H1 (cell line): Measurements from ENCODE around the gene RCC1. TPM values are rescaled to one million over a fixed set of nuclear protein-coding genes. Genes with fewer than 3 reads are reported as not detected.

Source experiments
- CTCF ChIA-PET: fragments of 300-600 bp; sonication (Branson Sonifier 250); formaldehyde crosslinking; loops from one replicate; lab custom pipeline; 2021; ENCODE audit not compliant: partially characterized antibody; lab: Charles Lee
- POLR2A ChIA-PET: fragments of 300-600 bp; sonication (Branson Sonifier 250); formaldehyde crosslinking; loops from one replicate; lab custom pipeline; 2021; ENCODE audit warnings: inconsistent platforms; ENCODE audit not compliant: partially characterized antibody; lab: Charles Lee
- DNase-seq, 2 experiments: peaks; one replicate each; pipeline versions ENCODE4 v3.0.0 to v3.0.0-alpha.2; 2010 to 2022; ENCODE audit warnings: low spot score in 2 of 2, low read depth in 1 of 2, mixed read lengths in 1 of 2
- FAIRE-seq: peaks from 2 replicates; lab custom pipeline; 2011; peaks lifted over from hg19 to GRCh38; lab: Jason Lieb, UNC
- H2AFZ ChIP-seq: 2 replicates; pipeline ENCODE4 v1.8.1; 2012; ENCODE audit warnings: low read length, inconsistent platforms
- H2AK5ac ChIP-seq: 2 replicates; pipeline ENCODE4 v1.6.1; 2013; ENCODE audit warnings: low read depth, low read length
- H2BK120ac ChIP-seq: replicated peaks from 2 replicates; pipeline ENCODE3; 2013; ENCODE audit warnings: low read depth, low read length, inconsistent platforms
- H2BK12ac ChIP-seq: 2 replicates; pipeline ENCODE4 v1.6.1; 2013; ENCODE audit warnings: low read depth, low read length
- H2BK15ac ChIP-seq: 2 replicates; pipeline ENCODE4 v1.6.1; 2013; ENCODE audit warnings: low read length
- H2BK20ac ChIP-seq: 2 replicates; pipeline ENCODE4 v1.6.1; 2013; ENCODE audit warnings: low read length
- H2BK5ac ChIP-seq: 2 replicates; pipeline ENCODE4 v1.6.1; 2013; ENCODE audit warnings: low read depth, low read length
- H3K14ac ChIP-seq: 2 replicates; pipeline ENCODE4 v1.6.1; 2013; ENCODE audit warnings: inconsistent platforms; ENCODE audit not compliant: insufficient read length
- H3K18ac ChIP-seq: 2 replicates; pipeline ENCODE4 v1.6.1; 2013; ENCODE audit warnings: low read length; ENCODE audit errors: extremely low read depth
- H3K23ac ChIP-seq: 2 replicates; pipeline ENCODE4 v1.6.1; 2013; ENCODE audit warnings: inconsistent platforms; ENCODE audit not compliant: insufficient read length
- H3K23me2 ChIP-seq: 2 replicates; pipeline ENCODE4 v1.6.1; 2013; ENCODE audit warnings: low read depth, low read length
- H3K27ac ChIP-seq: 2 replicates; pipeline ENCODE4 v1.6.1; 2011; ENCODE audit warnings: low read depth, low read length, inconsistent platforms
- H3K27me3 ChIP-seq, 4 experiments: replicated peaks in 1 of 4; 1 replicate in 1 of 4; 2 replicates in 3 of 4; pipeline versions ENCODE4 v1.6.1 to v1.8.1; 2011 to 2013; ENCODE audit warnings: low read length in 3 of 4, mild to moderate bottlenecking in 3 of 4, inconsistent platforms in 2 of 4, mixed read lengths in 2 of 4, moderate library complexity in 1 of 4; ENCODE audit not compliant: control insufficient read depth in 3 of 4, insufficient read depth in 3 of 4; ENCODE audit errors: extremely low read depth in 1 of 4
- H3K36me3 ChIP-seq, 4 experiments: 2 replicates each; pipeline versions ENCODE4 v1.6.1 to v1.8.1; 2011 to 2013; ENCODE audit warnings: mild to moderate bottlenecking in 4 of 4, low read length in 3 of 4, moderate library complexity in 2 of 4, control low read depth in 1 of 4, inconsistent platforms in 1 of 4; ENCODE audit not compliant: insufficient read depth in 4 of 4, control insufficient read depth in 2 of 4
- H3K4ac ChIP-seq: replicated peaks from 2 replicates; pipeline ENCODE3; 2013; ENCODE audit warnings: low read length, low read depth, mixed read lengths, inconsistent platforms; ENCODE audit not compliant: insufficient read length
- H3K4me1 ChIP-seq, 4 experiments: replicated peaks in 1 of 4; 1 replicate in 1 of 4; 2 replicates in 3 of 4; pipeline versions ENCODE4 v1.6.1 to v1.8.1; 2011 to 2013; ENCODE audit warnings: low read length in 3 of 4, inconsistent platforms in 2 of 4, mixed read lengths in 1 of 4; ENCODE audit not compliant: insufficient read depth in 4 of 4, control insufficient read depth in 3 of 4
- H3K4me2 ChIP-seq, 2 experiments: 2 replicates each; pipeline versions ENCODE4 v1.6.1 to v1.8.1; 2011 to 2013; ENCODE audit warnings: low read depth in 2 of 2, low read length in 2 of 2, control low read depth in 1 of 2, inconsistent platforms in 1 of 2, mild to moderate bottlenecking in 1 of 2; ENCODE audit not compliant: insufficient read depth in 1 of 2
- H3K4me3 ChIP-seq, 4 experiments: fragments of 200-600, 300-600 bp in 1 of 4; sonication (generic), shearing (Covaris generic), sonication (Bioruptor Twin) in 1 of 4; 2 replicates each; pipeline versions ENCODE4 v1.5.1 to v1.8.1; 2011 to 2016; ENCODE audit warnings: low read length in 4 of 4, low read depth in 3 of 4, control low read depth in 2 of 4, inconsistent platforms in 2 of 4, mild to moderate bottlenecking in 2 of 4, mixed read lengths in 1 of 4, moderate library complexity in 1 of 4; ENCODE audit not compliant: insufficient read depth in 2 of 4; ENCODE audit errors: extremely low read depth in 1 of 4
- H3K56ac ChIP-seq: replicated peaks from 2 replicates; pipeline ENCODE3; 2013; ENCODE audit warnings: low read depth, mild to moderate bottlenecking, mixed read lengths, low read length, inconsistent platforms; ENCODE audit not compliant: insufficient read length
- H3K79me1 ChIP-seq: 2 replicates; pipeline ENCODE4 v1.6.1; 2013; ENCODE audit warnings: low read depth, low read length, control low read depth
- H3K79me2 ChIP-seq, 2 experiments: 2 replicates each; pipeline versions ENCODE4 v1.6.1 to v1.8.1; 2012 to 2013; ENCODE audit warnings: low read length in 2 of 2, mild to moderate bottlenecking in 2 of 2, inconsistent platforms in 1 of 2; ENCODE audit not compliant: insufficient read depth in 2 of 2, control insufficient read depth in 1 of 2
- H3K9ac ChIP-seq, 4 experiments: replicated peaks in 1 of 4; 1 replicate in 1 of 4; 2 replicates in 3 of 4; pipeline versions ENCODE4 v1.6.1 to v1.8.1; 2011 to 2013; ENCODE audit warnings: low read depth in 3 of 4, low read length in 3 of 4, control low read depth in 2 of 4, mild to moderate bottlenecking in 2 of 4, moderate library complexity in 2 of 4, inconsistent platforms in 1 of 4; ENCODE audit errors: extremely low read depth in 1 of 4
- H3K9me3 ChIP-seq, 2 experiments: 2 replicates each; pipeline versions ENCODE4 v1.6.1 to v1.8.1; 2012 to 2013; ENCODE audit warnings: mild to moderate bottlenecking in 2 of 2, moderate library complexity in 2 of 2, control low read depth in 1 of 2, inconsistent platforms in 1 of 2, low read depth in 1 of 2, low read length in 1 of 2, mixed read lengths in 1 of 2; ENCODE audit not compliant: insufficient read depth in 2 of 2
- H4K20me1 ChIP-seq, 2 experiments: replicated peaks in 1 of 2; 2 replicates each; pipeline versions ENCODE3 to v1.8.1; 2011 to 2013; ENCODE audit warnings: inconsistent platforms in 2 of 2, low read length in 2 of 2, mild to moderate bottlenecking in 1 of 2; ENCODE audit not compliant: insufficient read depth in 2 of 2, control insufficient read depth in 1 of 2
- H4K5ac ChIP-seq: 2 replicates; pipeline ENCODE4 v1.6.1; 2013; ENCODE audit warnings: low read length, low read depth, mixed read lengths, inconsistent platforms; ENCODE audit not compliant: insufficient read length
- H4K8ac ChIP-seq: 2 replicates; pipeline ENCODE4 v1.8.0; 2013; ENCODE audit warnings: mild to moderate bottlenecking, moderate library complexity, low read length, inconsistent platforms; ENCODE audit not compliant: insufficient read depth; ENCODE audit errors: extremely low read depth
- H4K91ac ChIP-seq: replicated peaks from 2 replicates; pipeline ENCODE3; 2013; ENCODE audit warnings: low read length, mixed read lengths, inconsistent platforms; ENCODE audit not compliant: insufficient read length
- CBX5 ChIP-seq: fragments of 300-800, 300-1000 bp; sonication (generic); IDR thresholded peaks from 2 replicates; pipeline ENCODE4 v1.7.1; 2016; ENCODE audit warnings: antibody characterized with exemption, low read length, low read depth
- CTBP2 ChIP-seq: IDR thresholded peaks from 2 replicates; pipeline ENCODE4 v1.7.0; 2011; ENCODE audit warnings: borderline replicate concordance, mild to moderate bottlenecking, moderate library complexity, mixed read lengths, low read length; ENCODE audit not compliant: insufficient read depth, insufficient read length
- JUN ChIP-seq: IDR thresholded peaks from 2 replicates; pipeline ENCODE4 v1.6.1; 2011; ENCODE audit warnings: low read depth, mild to moderate bottlenecking, improper control_type of control experiment, low read length
- KDM4A ChIP-seq: IDR thresholded peaks from one replicate; pipeline ENCODE4 v1.7.1; 2012; ENCODE audit warnings: low read depth, mild to moderate bottlenecking, moderate library complexity, low read length, inconsistent platforms; ENCODE audit not compliant: severe bottlenecking
- KDM5A ChIP-seq: fragments of 200-600 bp; IDR thresholded peaks from 2 replicates; pipeline ENCODE4 v1.7.1; 2012; ENCODE audit warnings: mild to moderate bottlenecking, low read length, inconsistent platforms, mixed read lengths
- NRF1 ChIP-seq: IDR thresholded peaks from 2 replicates; pipeline ENCODE4 v1.6.1; 2011; ENCODE audit warnings: mild to moderate bottlenecking, low read depth, low read length, improper control_type of control experiment
- PHF8 ChIP-seq: fragments of 200-600 bp; sonication (generic); conservative IDR thresholded peaks from 2 replicates; pipeline ENCODE4 v1.7.1; 2012; ENCODE audit warnings: low read depth, mild to moderate bottlenecking, inconsistent platforms, low read length, moderate library complexity
- POLR2A ChIP-seq, 2 experiments: IDR thresholded peaks; 1 replicate in 1 of 2; 2 replicates in 1 of 2; pipeline ENCODE4 v1.6.1; 2011; ENCODE audit warnings: low read depth in 2 of 2, low read length in 2 of 2, mild to moderate bottlenecking in 2 of 2; ENCODE audit errors: control extremely low read depth in 1 of 2
- POLR2AphosphoS5 ChIP-seq: IDR thresholded peaks from 2 replicates; pipeline ENCODE4 v1.6.1; 2011; ENCODE audit warnings: low read depth, low read length
- RBBP5 ChIP-seq: IDR thresholded peaks from 2 replicates; pipeline ENCODE4 v1.7.1; 2012; ENCODE audit warnings: low read depth, mild to moderate bottlenecking, inconsistent platforms, low read length, moderate library complexity, borderline replicate concordance
- SIRT6 ChIP-seq: IDR thresholded peaks from one replicate; pipeline ENCODE4 v1.7.1; 2012; ENCODE audit warnings: low read length, inconsistent platforms
- SRF ChIP-seq: IDR thresholded peaks from 2 replicates; pipeline ENCODE4 v1.6.1; 2011; ENCODE audit warnings: mild to moderate bottlenecking, low read depth, low read length, moderate library complexity
- TBP ChIP-seq: IDR thresholded peaks from 2 replicates; pipeline ENCODE4 v1.6.1; 2011; ENCODE audit warnings: low read depth, low read length, improper control_type of control experiment
- TEAD4 ChIP-seq: IDR thresholded peaks from 2 replicates; pipeline ENCODE4 v1.6.1; 2012; ENCODE audit warnings: low read depth, low read length, inconsistent platforms, mixed read lengths
- WGBS, 2 experiments: shearing (Covaris generic) in 1 of 2; methylation state at CpG; one replicate each; pipeline versions ENCODE4 v1.1.6 to v1.1.7; 2013 to 2015; ENCODE audit warnings: low lambda C conversion rate in 2 of 2, mixed read lengths in 2 of 2, inconsistent platforms in 1 of 2, low coverage in 1 of 2, missing lambda C conversion rate in 1 of 2; ENCODE audit not compliant: insufficient replicate concordance in 2 of 2, insufficient coverage in 1 of 2, insufficient read length in 1 of 2; ENCODE audit errors: extremely low coverage in 1 of 2, missing lambda C conversion rate in 1 of 2; 5-methylcytosine and 5-hydroxymethylcytosine counted together
- polyA plus RNA-seq, 7 experiments: library from polyadenylated mRNA; depleted of rRNA in 3 of 7; stranded (reverse) in 5 of 7; unstranded in 2 of 7; fragments of >200 nt in 5 of 7; fragments of 200-250 nt in 2 of 7; gene quantifications; 1 replicate in 5 of 7; 2 replicates in 1 of 7; 4 replicates in 1 of 7; pipeline versions ENCODE4 v1.2.1 to v1.2.3, GENCODE V29; 2011 to 2013; ENCODE audit warnings: missing spikeins in 2 of 7, mixed read lengths in 2 of 7
- total RNA-seq: library from RNA; stranded (reverse); fragmentation: NEBNext Ultra II Directional; extraction: Animal tissue kit (Norgen Biotek cat#: 25700); gene quantifications from 2 replicates; pipeline ENCODE4 v1.2.1, GENCODE V29; 2021

Gene RCC1
- total and polyA plus RNA-seq, 2 of the 8 experiments (the other 6 are each of a cell fraction or from before 2014, with no cell fraction given) = 48.5 to 98.4 TPM

DNA sequence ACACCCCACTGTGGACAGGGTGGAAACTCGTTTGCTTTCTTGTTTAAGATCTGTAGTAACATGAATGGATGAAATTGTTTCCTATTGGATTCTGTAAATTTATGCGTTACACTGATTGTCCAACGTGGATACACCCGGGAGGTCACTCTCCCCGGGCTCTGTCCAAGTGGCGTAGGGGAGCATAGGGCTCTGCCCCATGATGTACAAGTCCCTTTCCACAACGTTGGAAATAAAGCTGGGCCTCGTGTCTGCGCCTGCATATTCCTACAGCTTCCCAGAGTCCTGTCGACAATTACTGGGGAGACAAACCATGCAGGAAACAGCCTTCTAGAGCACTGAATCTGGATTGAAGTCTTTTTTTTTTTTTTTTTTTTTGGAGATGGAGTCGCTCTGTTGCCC, 1.4 kb downstream of the RCC1 start:
- ChIA-PET POLR2A (interaction anchor here (0.6 to 31.3 kb wide), 48 partner anchors 7 to 677 kb away, joined by 3 to 660 read pairs (median 6); partner anchors contain the start of genes ATP5IF1, GMEB1, MED18 and PHACTR4), CTCF (no interaction called here)
- Histone ChIP-seq H3K9me3 (no peaks in the 10 kb centered on the region), H2BK120ac (no peak overlapping the region), H3K79me1 (no peaks in the 10 kb centered on the region; the same call in 1 of the 2 replicates), H3K18ac (peak overlapping the region; percentile 88), H3K79me2 (peaks cover 0 to 24% of the 10 kb centered on the region in 2 experiments; a peak in 2 of 4 replicates), H3K27me3 (no peaks in the 10 kb centered on the region), H3K23me2 (peaks cover 10% of the 10 kb centered on the region), H3K27ac (peak overlapping the region; percentile 95), H3K14ac (no peak overlapping the region), H3K4me2 (peak overlapping the region; percentile 92 to 94), H3K9ac (peak overlapping the region; percentile 87 to 100 (median 98)), H4K20me1 (peaks cover 7% of the 10 kb centered on the region in 2 experiments), H4K8ac (peak overlapping the region; percentile 9; the same call in 1 of the 2 replicates), H3K4ac (no peak overlapping the region), H2BK12ac (no peak overlapping the region), H3K4me3 (peak overlapping the region; percentile 75 to 96 (median 90)), H3K36me3 (peaks cover 41 to 58% (median 45%) of the 10 kb centered on the region in 4 experiments), H3K56ac (peak overlapping the region; percentile 81), H2BK15ac (no peak overlapping the region), H3K23ac (peak overlapping the region; percentile 61), H2BK5ac (0 out of 2 replicates have a peak overlapping the region, but pooled peaks have one; percentile 49), H4K91ac (peak overlapping the region; percentile 59), H2AFZ (no peak overlapping the region), H4K5ac (peak overlapping the region; percentile 99), H3K4me1 (peaks cover 5 to 17% (median 9%) of the 10 kb centered on the region in 4 experiments; a peak in 5 of 7 replicates), H2AK5ac (no peak overlapping the region), H2BK20ac (no peak overlapping the region)
- WGBS, 2 experiments = 3% methylated on average over 11 of the region's 11 CpGs; no CpG with 5 or more reads in 1 of the 2 experiments
- DNase-seq (no peak), FAIRE-seq (no peak)
- TF ChIP-seq CBX5 (no peak), RBBP5 (no peak), POLR2AphosphoS5 (peak; percentile 99), KDM4A (no peak), TEAD4 (no peak), SIRT6 (peak; percentile 47), PHF8 (no peak), TBP (no peak), SRF (no peak), NRF1 (no peak), CTBP2 (no peak), POLR2A (IDR thresholded peaks at IDR 0.05; ENCODE audit: control extremely low read depth in 1 of 2, low read depth in 2 of 2, low read length in 2 of 2) (peak in 1 of 2 experiments; percentile 87; a peak in 1 of 3 replicates), JUN (no peak), KDM5A (no peak)
